Neural progenitor cell (in vitro differentiated cells): Measurements from ENCODE around the gene ELMO1. TPM values are rescaled to one million over a fixed set of nuclear protein-coding genes. Genes with fewer than 3 reads are reported as not detected.

Experiments used
- DNase-seq: peaks from one replicate; pipeline ENCODE4 v3.0.0-alpha.2; 2016; ENCODE audit warnings: low spot score
- H2AFZ ChIP-seq: fragments of 200-600 bp; sonication (generic); replicated peaks from 2 replicates; pipeline ENCODE4 v1.6.1; 2016; ENCODE audit warnings: antibody characterized with exemption
- H3F3A ChIP-seq: fragments of 200-600 bp; sonication (generic); 2 replicates; pipeline ENCODE4 v1.6.1; 2016; ENCODE audit warnings: antibody characterized with exemption, low read depth
- H3K27ac ChIP-seq: fragments of 200-600 bp; sonication (generic); 2 replicates; pipeline ENCODE4 v1.5.1; 2016; ENCODE audit warnings: mild to moderate bottlenecking
- H3K27me3 ChIP-seq: fragments of 200-600 bp; sonication (generic); 2 replicates; pipeline ENCODE4 v1.6.1; 2016; ENCODE audit warnings: mild to moderate bottlenecking, moderate library complexity
- H3K36me3 ChIP-seq: fragments of 200-600 bp; sonication (generic); 2 replicates; pipeline ENCODE4 v1.5.1; 2016
- H3K4me1 ChIP-seq: fragments of 200-600 bp; sonication (generic); 2 replicates; pipeline ENCODE4 v1.6.1; 2016; ENCODE audit warnings: mixed run types
- H3K4me2 ChIP-seq: fragments of 200-600 bp; sonication (generic); 2 replicates; pipeline ENCODE4 v1.6.1; 2016
- H3K4me3 ChIP-seq: fragments of 200-600 bp; sonication (generic); 2 replicates; pipeline ENCODE4 v1.5.1; 2016
- H3K79me2 ChIP-seq: fragments of 200-600 bp; sonication (generic); 2 replicates; pipeline ENCODE4 v1.6.1; 2016; ENCODE audit warnings: low read depth
- H3K9ac ChIP-seq: fragments of 200-600 bp; sonication (generic); 2 replicates; pipeline ENCODE4 v1.6.1; 2016
- H3K9me3 ChIP-seq: fragments of 200-600 bp; sonication (generic); 2 replicates; pipeline ENCODE4 v1.5.1; 2016; ENCODE audit warnings: low read depth
- H4K20me1 ChIP-seq: fragments of 200-600 bp; sonication (generic); 2 replicates; pipeline ENCODE4 v1.6.1; 2016; ENCODE audit warnings: low read depth
- H3K27ac Mint-ChIP-seq: 3 replicates; pipeline ENCODE4 v1.8.0; 2021; ENCODE audit warnings: mixed read lengths
- H3K27me3 Mint-ChIP-seq: 2 replicates; pipeline ENCODE4 v1.8.0; 2022; ENCODE audit warnings: low read depth, mild to moderate bottlenecking, inconsistent platforms, moderate library complexity, mixed read lengths; ENCODE audit not compliant: insufficient read depth
- H3K36me3 Mint-ChIP-seq: 3 replicates; pipeline ENCODE4 v1.8.0; 2021; ENCODE audit warnings: mixed read lengths
- H3K4me1 Mint-ChIP-seq: 3 replicates; pipeline ENCODE4 v1.8.0; 2021; ENCODE audit warnings: mixed read lengths
- H3K4me3 Mint-ChIP-seq: 3 replicates; pipeline ENCODE4 v1.8.0; 2021; ENCODE audit warnings: mild to moderate bottlenecking, moderate library complexity, mixed read lengths
- H3K9me3 Mint-ChIP-seq: 3 replicates; pipeline ENCODE4 v1.8.0; 2020; ENCODE audit warnings: mixed read lengths
- EZH2 ChIP-seq: fragments of 200-600 bp; sonication (generic); IDR thresholded peaks from 2 replicates; pipeline ENCODE4 v1.6.1; 2017; ENCODE audit warnings: antibody characterized with exemption, mild to moderate bottlenecking, moderate library complexity
- EZH2phosphoT487 ChIP-seq: fragments of 200-600 bp; sonication (generic); IDR thresholded peaks from 2 replicates; pipeline ENCODE4 v1.6.1; 2017; ENCODE audit warnings: antibody characterized with exemption
- total RNA-seq: library from RNA; depleted of rRNA; stranded (reverse); fragments of >200 nt; gene quantifications from 2 replicates; pipeline ENCODE4 v1.2.3, GENCODE V29; 2015; ENCODE audit warnings: low replicate concordance
- TF ChIP-seq, protein P1 (sequence below): fragments of 200-600 bp; sonication (generic); IDR thresholded peaks from 2 replicates; pipeline ENCODE4 v1.5.1; 2017; ENCODE audit warnings: antibody characterized with exemption, mild to moderate bottlenecking

The ELMO1 gene
- total RNA-seq, 1 donor from 2014 or later, result 22.0 TPM

DNA sequence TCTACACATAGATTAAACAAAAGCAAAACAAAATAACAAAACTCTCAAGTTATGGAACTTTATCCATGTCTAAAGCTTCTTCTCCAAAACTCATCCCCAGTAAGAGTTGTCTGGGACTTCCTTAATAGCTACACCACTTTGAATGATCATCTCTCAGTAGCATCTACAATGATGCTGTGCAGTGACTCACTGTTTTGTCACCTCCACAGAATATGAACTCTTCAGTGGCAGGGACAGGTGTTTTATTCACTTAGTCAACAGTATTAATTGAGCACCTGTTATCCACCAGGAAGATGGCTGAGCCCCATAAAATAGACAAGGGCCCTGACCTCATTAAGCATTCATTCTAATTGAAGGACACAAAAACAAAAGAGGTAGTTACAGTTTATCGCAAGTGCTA lies 350.7 kb downstream of the ELMO1 start:
- Histone ChIP-seq H3K4me2 (no peak overlapping the region), H4K20me1 (no peaks in the 10 kb centered on the region), H3K9ac (no peak overlapping the region), H3K79me2 (no peaks in the 10 kb centered on the region), H3K4me3 (no peak overlapping the region), H3K36me3 (no peaks in the 10 kb centered on the region), H3K27me3 (no peaks in the 10 kb centered on the region), H3K27ac (no peak overlapping the region), H3F3A (no peaks in the 10 kb centered on the region), H3K9me3 (no peaks in the 10 kb centered on the region), H3K4me1 (no peaks in the 10 kb centered on the region), H2AFZ (no peak overlapping the region)
- Mint-ChIP-seq H3K27me3 (peaks cover 6% of the 10 kb centered on the region), H3K27ac (no peak overlapping the region), H3K4me1 (no peaks in the 10 kb centered on the region), H3K36me3 (no peaks in the 10 kb centered on the region), H3K9me3 (peaks cover 2% of the 10 kb centered on the region), H3K4me3 (no peak overlapping the region)
- TF ChIP-seq EZH2 (no peak), EZH2phosphoT487 (no peak)
- TF ChIP-seq, protein P1, sequence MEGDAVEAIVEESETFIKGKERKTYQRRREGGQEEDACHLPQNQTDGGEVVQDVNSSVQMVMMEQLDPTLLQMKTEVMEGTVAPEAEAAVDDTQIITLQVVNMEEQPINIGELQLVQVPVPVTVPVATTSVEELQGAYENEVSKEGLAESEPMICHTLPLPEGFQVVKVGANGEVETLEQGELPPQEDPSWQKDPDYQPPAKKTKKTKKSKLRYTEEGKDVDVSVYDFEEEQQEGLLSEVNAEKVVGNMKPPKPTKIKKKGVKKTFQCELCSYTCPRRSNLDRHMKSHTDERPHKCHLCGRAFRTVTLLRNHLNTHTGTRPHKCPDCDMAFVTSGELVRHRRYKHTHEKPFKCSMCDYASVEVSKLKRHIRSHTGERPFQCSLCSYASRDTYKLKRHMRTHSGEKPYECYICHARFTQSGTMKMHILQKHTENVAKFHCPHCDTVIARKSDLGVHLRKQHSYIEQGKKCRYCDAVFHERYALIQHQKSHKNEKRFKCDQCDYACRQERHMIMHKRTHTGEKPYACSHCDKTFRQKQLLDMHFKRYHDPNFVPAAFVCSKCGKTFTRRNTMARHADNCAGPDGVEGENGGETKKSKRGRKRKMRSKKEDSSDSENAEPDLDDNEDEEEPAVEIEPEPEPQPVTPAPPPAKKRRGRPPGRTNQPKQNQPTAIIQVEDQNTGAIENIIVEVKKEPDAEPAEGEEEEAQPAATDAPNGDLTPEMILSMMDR, result no peak
- no peak for DNase-seq

DNA sequence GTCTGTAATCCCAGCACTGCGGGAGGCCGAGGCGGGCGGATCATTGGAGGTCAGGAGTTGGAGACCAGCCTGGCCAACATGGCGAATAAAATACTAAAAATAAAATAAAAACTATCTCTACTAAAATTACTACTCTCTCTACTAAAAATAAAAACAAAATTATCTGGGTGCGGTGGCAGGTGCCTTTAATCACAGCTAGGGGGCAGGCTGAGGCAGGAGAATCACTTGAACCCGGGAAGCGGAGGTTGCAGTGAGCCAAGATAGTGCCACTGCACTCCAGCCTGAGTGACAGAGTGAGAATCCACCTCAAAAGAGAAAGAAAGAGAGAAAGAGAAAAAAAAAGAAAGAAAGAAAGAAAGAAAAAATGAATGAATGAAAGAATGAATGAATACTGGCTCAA lies 351.4 kb downstream of the ELMO1 start:
- H3K27ac ChIP-seq, result no peak overlapping the region
- TF ChIP-seq EZH2phosphoT487 (no peak), EZH2 (no peak)
- TF ChIP-seq, protein P1, result peak; percentile 46
- H3K4me2 ChIP-seq, result no peak overlapping the region
- Mint-ChIP-seq H3K27ac (no peak overlapping the region), H3K9me3 (peaks cover 7% of the 10 kb centered on the region), H3K27me3 (peaks cover 6% of the 10 kb centered on the region), H3K4me1 (no peaks in the 10 kb centered on the region), H3K4me3 (no peak overlapping the region), H3K36me3 (no peaks in the 10 kb centered on the region)
- no peaks in the 10 kb centered on the region for H3K36me3 ChIP-seq
- H3F3A ChIP-seq, result no peaks in the 10 kb centered on the region
- no peaks in the 10 kb centered on the region for H3K27me3 ChIP-seq
- DNase-seq, result no peak
- H3K4me3 ChIP-seq, result no peak overlapping the region
- no peak overlapping the region for H2AFZ ChIP-seq
- no peaks in the 10 kb centered on the region for H3K79me2 ChIP-seq
- no peak overlapping the region for H3K9ac ChIP-seq
- H3K4me1 ChIP-seq, result no peaks in the 10 kb centered on the region
- no peaks in the 10 kb centered on the region for H3K9me3 ChIP-seq
- H4K20me1 ChIP-seq, result no peaks in the 10 kb centered on the region

DNA sequence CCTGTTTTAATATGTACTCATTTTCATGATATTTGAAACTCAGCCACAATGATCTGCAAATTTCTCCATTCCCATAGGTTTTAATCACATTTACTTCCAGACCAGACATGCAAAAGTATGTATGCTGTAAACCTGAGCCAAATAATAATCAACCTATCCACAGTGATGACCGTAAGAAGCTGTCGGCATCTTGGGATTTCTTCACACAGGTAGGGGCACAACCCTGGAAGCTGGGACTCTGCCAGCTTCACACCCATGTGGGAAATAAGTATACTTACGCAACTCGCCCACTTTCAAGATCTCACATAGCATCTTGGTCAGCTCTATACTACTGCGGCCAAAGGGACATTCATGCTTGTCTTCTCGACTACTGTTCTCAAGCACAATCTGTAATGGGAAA lies 352.3 kb downstream of the ELMO1 start:
- no peaks in the 10 kb centered on the region for H3K4me1 Mint-ChIP-seq
- no peaks in the 10 kb centered on the region for H3K9me3 ChIP-seq
- no peaks in the 10 kb centered on the region for H3K36me3 Mint-ChIP-seq
- H4K20me1 ChIP-seq, result no peaks in the 10 kb centered on the region
- H3K27ac ChIP-seq, result no peak overlapping the region
- no peak overlapping the region for H3K4me3 Mint-ChIP-seq
- DNase-seq, result no peak
- H3K9ac ChIP-seq, result no peak overlapping the region
- H3K27me3 ChIP-seq, result no peaks in the 10 kb centered on the region
- H3K36me3 ChIP-seq, result no peaks in the 10 kb centered on the region
- no peaks in the 10 kb centered on the region for H3K79me2 ChIP-seq
- H3K27me3 Mint-ChIP-seq, result peaks cover 6% of the 10 kb centered on the region
- H3K4me3 ChIP-seq, result no peak overlapping the region
- H3K4me1 ChIP-seq, result no peaks in the 10 kb centered on the region
- no peak overlapping the region for H3K27ac Mint-ChIP-seq
- H2AFZ ChIP-seq, result no peak overlapping the region
- H3F3A ChIP-seq, result no peaks in the 10 kb centered on the region
- H3K9me3 Mint-ChIP-seq, result peaks cover 7% of the 10 kb centered on the region
- H3K4me2 ChIP-seq, result no peak overlapping the region
- TF ChIP-seq EZH2phosphoT487, result no peak
- no peak for TF ChIP-seq EZH2
- TF ChIP-seq, protein P1, result no peak

DNA sequence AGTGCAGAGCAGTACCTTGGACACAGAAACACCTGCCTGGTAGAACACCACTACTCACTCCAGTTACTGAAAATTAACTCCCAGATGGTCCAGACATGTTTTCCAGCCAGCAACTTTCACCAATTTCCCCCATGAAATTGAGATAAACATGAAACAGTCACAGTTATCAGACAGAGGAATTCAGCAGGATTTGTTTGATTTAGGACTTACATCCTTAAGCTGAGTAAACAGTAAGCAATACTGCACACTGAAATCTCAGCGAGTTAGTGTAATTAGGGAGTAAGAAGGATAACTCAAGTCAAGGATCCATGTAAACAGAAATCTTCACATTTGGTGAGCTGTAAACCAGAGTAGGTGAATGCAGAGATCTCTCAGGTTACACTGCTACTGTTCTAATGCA lies 353.5 kb downstream of the ELMO1 start:
- peaks cover 7% of the 10 kb centered on the region for H3K27me3 Mint-ChIP-seq
- Histone ChIP-seq H4K20me1 (no peaks in the 10 kb centered on the region), H3K9me3 (no peaks in the 10 kb centered on the region), H3K36me3 (no peaks in the 10 kb centered on the region), H3K4me1 (no peaks in the 10 kb centered on the region), H2AFZ (no peak overlapping the region), H3K79me2 (no peaks in the 10 kb centered on the region), H3F3A (no peaks in the 10 kb centered on the region), H3K9ac (no peak overlapping the region), H3K27ac (no peak overlapping the region), H3K27me3 (no peaks in the 10 kb centered on the region), H3K4me2 (no peak overlapping the region), H3K4me3 (no peak overlapping the region)
- no peaks in the 10 kb centered on the region for H3K4me1 Mint-ChIP-seq
- no peak for DNase-seq
- no peak overlapping the region for H3K27ac Mint-ChIP-seq
- H3K36me3 Mint-ChIP-seq, result no peaks in the 10 kb centered on the region
- H3K9me3 Mint-ChIP-seq, result peaks cover 7% of the 10 kb centered on the region
- no peak overlapping the region for H3K4me3 Mint-ChIP-seq
- TF ChIP-seq EZH2, result no peak
- TF ChIP-seq, protein P1, result no peak
- no peak for TF ChIP-seq EZH2phosphoT487
